ENCODE data around the gene DIS3L2. TPM values are rescaled to one million over a fixed set of nuclear protein-coding genes. Genes with fewer than 3 reads are reported as not detected.

The DIS3L2 gene
- total RNA-seq, 4 donors from 2014 or later, result 22.2 to 31.6 (median 27.8) TPM

DNA sequence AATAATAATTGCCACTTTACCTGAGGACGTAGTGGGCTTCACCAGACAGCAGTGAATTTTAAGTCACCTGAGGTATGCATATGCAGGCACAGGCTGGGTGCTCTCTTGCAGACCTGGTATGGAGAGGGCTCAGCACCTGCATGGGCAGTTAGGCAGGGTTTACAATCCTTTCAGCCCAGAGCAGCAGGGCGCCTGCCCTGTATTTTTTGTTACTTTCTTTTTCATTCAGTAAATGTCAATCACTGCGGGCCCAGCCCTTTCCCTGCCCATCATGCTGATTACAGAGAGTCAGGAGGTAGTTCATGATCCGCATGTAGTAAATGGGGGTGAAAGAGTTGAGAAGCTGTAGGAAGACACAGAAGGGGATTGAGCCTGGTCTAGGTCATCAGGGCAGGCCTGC lies 270.0 kb downstream of the DIS3L2 start:
- DNase-seq (ENCODE audit: low spot score) (no peak), ATAC-seq (ENCODE audit: low FRiP score) (no peak)
- TF ChIP-seq, protein P1, sequence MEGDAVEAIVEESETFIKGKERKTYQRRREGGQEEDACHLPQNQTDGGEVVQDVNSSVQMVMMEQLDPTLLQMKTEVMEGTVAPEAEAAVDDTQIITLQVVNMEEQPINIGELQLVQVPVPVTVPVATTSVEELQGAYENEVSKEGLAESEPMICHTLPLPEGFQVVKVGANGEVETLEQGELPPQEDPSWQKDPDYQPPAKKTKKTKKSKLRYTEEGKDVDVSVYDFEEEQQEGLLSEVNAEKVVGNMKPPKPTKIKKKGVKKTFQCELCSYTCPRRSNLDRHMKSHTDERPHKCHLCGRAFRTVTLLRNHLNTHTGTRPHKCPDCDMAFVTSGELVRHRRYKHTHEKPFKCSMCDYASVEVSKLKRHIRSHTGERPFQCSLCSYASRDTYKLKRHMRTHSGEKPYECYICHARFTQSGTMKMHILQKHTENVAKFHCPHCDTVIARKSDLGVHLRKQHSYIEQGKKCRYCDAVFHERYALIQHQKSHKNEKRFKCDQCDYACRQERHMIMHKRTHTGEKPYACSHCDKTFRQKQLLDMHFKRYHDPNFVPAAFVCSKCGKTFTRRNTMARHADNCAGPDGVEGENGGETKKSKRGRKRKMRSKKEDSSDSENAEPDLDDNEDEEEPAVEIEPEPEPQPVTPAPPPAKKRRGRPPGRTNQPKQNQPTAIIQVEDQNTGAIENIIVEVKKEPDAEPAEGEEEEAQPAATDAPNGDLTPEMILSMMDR (IDR thresholded peaks at IDR 0.05), result no peak

DNA sequence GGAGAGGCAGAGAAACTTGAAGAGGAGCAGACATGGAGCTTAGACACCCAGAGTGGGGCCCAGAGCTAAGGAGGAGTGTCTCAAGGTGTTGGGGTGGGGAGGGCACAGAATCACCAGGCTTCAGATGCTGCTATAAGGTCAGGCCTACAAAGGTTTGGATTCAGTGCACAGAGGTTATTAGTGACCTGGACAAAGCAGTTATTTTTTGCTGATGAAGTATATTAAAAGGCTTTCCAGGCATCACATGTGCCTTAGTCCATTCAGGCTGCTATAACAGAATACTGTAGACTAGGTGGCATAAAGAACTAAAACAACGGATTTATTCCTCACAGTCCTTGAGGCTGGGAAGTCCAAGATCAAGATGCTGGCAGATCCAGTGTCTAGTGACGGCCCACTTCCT lies 271.4 kb downstream of the DIS3L2 start:
- TF ChIP-seq, protein P1 (IDR thresholded peaks at IDR 0.05), result no peak
- DNase-seq (ENCODE audit: low spot score) (no peak), ATAC-seq (ENCODE audit: low FRiP score) (no peak)

DNA sequence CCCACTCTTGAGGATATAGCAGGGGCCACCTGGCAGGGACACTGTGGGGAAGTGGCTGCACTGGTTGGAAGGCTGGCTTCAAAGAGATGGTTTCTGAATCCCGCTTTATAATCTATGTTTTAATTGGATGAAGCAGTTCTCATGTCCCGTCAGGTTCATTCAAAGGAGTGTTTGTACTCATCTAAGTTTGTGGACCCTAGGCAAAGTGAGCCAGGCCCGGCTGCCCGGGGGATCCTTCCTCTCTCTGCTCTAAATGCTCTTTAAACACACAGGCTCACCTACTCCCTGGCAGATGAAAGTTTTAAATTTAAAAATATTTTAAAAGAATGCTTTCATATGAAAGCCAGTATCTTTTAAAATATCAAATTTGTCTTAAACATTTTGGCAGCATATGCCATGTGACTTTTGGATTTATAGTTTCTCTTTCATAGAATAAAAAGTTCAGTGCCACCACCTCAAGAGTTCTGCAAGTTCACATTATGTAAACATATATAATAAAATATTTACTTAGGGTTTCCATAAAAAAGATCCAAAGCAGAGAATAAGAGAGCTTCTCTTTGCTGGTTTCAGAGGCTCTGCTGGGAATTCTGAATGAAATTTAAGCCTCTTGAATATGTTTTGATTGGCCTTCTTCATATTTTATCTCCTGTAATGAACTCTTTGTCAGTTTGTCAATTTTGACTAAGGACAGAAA lies 273.6 kb downstream of the DIS3L2 start:
- TF ChIP-seq, protein P1 (IDR thresholded peaks at IDR 0.05), result no peak
- ATAC-seq (ENCODE audit: low FRiP score) (no peak), DNase-seq (ENCODE audit: low spot score) (no peak)

DNA sequence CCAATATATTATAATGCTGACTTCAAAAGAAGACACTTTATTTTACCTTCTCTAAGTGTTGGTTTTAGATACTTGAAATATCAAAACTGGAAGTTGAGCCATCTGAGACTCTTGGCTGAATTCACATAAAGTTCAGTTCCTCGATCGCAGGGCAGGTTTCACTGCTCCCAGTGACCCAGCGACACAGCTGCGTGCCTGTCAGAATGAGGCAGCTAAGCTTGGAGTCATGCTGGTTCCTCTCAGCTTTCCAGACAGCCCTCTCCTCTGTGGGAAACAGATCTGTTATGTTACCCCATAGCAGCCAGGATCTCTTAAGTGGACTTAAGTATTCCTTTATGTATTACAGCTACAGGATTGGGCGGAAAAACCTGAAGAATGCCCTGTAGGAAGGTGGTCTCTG lies 274.2 kb downstream of the DIS3L2 start:
- no peak for ATAC-seq (ENCODE audit: low FRiP score)
- TF ChIP-seq, protein P1 (IDR thresholded peaks at IDR 0.05), result no peak

DNA sequence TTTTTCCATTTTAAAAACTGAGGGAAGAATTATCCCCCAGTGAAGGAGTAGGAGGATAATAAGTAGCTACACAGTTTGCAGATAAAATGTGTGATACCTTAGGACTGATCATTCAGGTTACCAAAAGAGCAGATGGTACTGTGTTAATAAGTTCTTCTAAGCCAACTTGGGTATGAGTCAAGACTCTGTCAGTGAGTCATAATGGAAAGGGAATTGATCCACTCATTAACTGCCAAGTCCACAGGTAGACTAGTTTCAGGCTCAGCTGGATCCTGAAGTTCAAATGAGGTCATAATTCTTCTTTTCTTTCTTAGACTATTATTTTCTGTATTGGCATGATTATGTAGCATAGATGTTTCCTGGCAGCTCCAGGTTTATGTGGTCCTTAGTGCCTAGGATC lies 274.7 kb downstream of the DIS3L2 start:
- DNase-seq (ENCODE audit: low spot score), result no peak
- TF ChIP-seq, protein P1 (IDR thresholded peaks at IDR 0.05), result no peak
- no peak for ATAC-seq (ENCODE audit: low FRiP score)

More for the DNA sequence above, 274.2 kb downstream of the DIS3L2 start:
- DNase-seq (ENCODE audit: low spot score), result no peak

DNA sequence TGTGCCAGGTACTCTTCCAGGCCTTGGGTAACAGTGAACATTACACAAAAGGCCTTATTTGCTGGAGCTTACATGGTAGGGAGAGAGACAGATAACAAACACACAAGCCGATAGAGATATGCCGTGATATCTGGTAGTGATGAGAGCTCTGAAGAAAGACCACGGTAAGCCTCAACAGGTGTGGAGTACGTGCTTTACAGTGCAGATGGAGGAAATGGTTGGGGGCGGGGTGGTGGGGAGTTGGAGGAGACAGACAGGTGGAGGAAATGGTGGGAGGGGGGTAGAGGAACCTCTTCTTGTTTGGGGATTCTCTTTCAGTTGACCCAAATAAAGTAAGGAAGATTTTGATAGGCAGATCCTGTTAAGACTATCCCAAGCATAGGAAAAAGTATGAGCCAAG lies 276.0 kb downstream of the DIS3L2 start:
- ATAC-seq (ENCODE audit: low FRiP score) (no peak), DNase-seq (ENCODE audit: low spot score) (no peak)
- TF ChIP-seq, protein P1 (IDR thresholded peaks at IDR 0.05), result no peak

DNA sequence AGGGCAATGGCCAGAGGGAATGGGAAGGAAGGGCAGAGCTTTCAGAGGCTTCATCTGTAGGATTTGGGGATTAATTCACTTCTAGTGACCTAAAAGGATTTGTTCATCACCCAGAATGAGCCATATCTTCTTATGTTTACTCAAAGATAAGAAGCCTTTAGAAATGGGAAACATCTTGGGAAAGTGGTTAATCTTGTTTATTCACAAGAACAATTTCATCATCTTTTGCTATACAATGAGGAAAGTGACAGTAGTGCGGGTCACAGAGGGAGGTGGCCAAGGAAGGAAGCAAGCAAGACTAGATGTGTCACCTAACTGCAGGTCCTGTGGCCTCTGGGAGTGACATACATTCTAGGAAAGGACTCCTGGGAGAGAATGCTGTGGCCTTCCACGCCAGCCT lies 276.6 kb downstream of the DIS3L2 start:
- ATAC-seq (ENCODE audit: low FRiP score) (no peak), DNase-seq (ENCODE audit: low spot score) (no peak)
- TF ChIP-seq, protein P1 (IDR thresholded peaks at IDR 0.05), result no peak

Data from omental fat pad (tissue), 4 donors.